NOMO-1 treated with dmso at 0.1 percent for 144 hours (cell line): ENCODE data around the gene PALM2AKAP2.

Experiments used
- DNase-seq: peaks from one replicate; lab custom pipeline; 2025; ENCODE audit not compliant: unreplicated experiment; lab: John Stamatoyannopoulos, UW

Gene PALM2AKAP2

GRCh38 chr9:109779711-109780452, at the start of gene PALM2AKAP2:
TSS of gene PALM2AKAP2 (plus strand) at chr9:109780198. CDS start at chr9:109780489, 291 bp downstream.
- no peak for DNase-seq

- DNase-seq = no peak
Measured at GRCh38 chr9:109730228-109730627, 49.8 kb upstream of the PALM2AKAP2 start.

GRCh38 chr9:109733690-109734089, 46.3 kb upstream of the PALM2AKAP2 start:
- DNase-seq = peak; percentile 26

- DNase-seq = no peak
Measured at GRCh38 chr9:109734814-109735213, 45.2 kb upstream of the PALM2AKAP2 start.

- no peak for DNase-seq
Measured at GRCh38 chr9:109735801-109736200, 44.2 kb upstream of the PALM2AKAP2 start.

- DNase-seq = no peak
Measured at GRCh38 chr9:109737295-109737694, 42.7 kb upstream of the PALM2AKAP2 start.

GRCh38 chr9:109739760-109740159, 40.2 kb upstream of the PALM2AKAP2 start:
- DNase-seq = no peak

- DNase-seq = no peak
Measured at GRCh38 chr9:109742776-109743348, 37.1 kb upstream of the PALM2AKAP2 start.

GRCh38 chr9:109743696-109744095, 36.3 kb upstream of the PALM2AKAP2 start:
- DNase-seq = no peak

- DNase-seq = no peak
Measured at GRCh38 chr9:109745335-109746283, 34.4 kb upstream of the PALM2AKAP2 start.

- DNase-seq = no peak
Measured at GRCh38 chr9:109751253-109751652, 28.7 kb upstream of the PALM2AKAP2 start.

GRCh38 chr9:109753308-109753707, 26.7 kb upstream of the PALM2AKAP2 start:
- DNase-seq = no peak

- DNase-seq = no peak
Measured at GRCh38 chr9:109755040-109755439, 25.0 kb upstream of the PALM2AKAP2 start.

- DNase-seq = no peak
Measured at GRCh38 chr9:109759589-109759988, 20.4 kb upstream of the PALM2AKAP2 start.

- no peak for DNase-seq
Measured at GRCh38 chr9:109765278-109765677, 14.7 kb upstream of the PALM2AKAP2 start.

- no peak for DNase-seq
Measured at GRCh38 chr9:109765830-109766229, 14.2 kb upstream of the PALM2AKAP2 start.

GRCh38 chr9:109766351-109766750, 13.6 kb upstream of the PALM2AKAP2 start:
- no peak for DNase-seq

GRCh38 chr9:109767404-109767803, 12.6 kb upstream of the PALM2AKAP2 start:
- no peak for DNase-seq

- DNase-seq = no peak
Measured at GRCh38 chr9:109767814-109768213, 12.2 kb upstream of the PALM2AKAP2 start.

- DNase-seq = no peak
Measured at GRCh38 chr9:109769250-109769649, 10.7 kb upstream of the PALM2AKAP2 start.

- no peak for DNase-seq
Measured at GRCh38 chr9:109770101-109770500, 9.9 kb upstream of the PALM2AKAP2 start.

GRCh38 chr9:109771087-109771486, 8.9 kb upstream of the PALM2AKAP2 start:
- DNase-seq = no peak
